Superior temporal gyrus (tissue), 1 donor: ENCODE measurements around the gene CDCA4.
A peak's percentile ranks its signal among the peaks of the same experiment; 100 is the strongest.

ENCODE experiments used
- DNase-seq: peaks from one replicate; pipeline ENCODE4 v3.0.0-alpha.2; 2016; ENCODE audit errors: extremely low spot score

The CDCA4 gene

DNA sequence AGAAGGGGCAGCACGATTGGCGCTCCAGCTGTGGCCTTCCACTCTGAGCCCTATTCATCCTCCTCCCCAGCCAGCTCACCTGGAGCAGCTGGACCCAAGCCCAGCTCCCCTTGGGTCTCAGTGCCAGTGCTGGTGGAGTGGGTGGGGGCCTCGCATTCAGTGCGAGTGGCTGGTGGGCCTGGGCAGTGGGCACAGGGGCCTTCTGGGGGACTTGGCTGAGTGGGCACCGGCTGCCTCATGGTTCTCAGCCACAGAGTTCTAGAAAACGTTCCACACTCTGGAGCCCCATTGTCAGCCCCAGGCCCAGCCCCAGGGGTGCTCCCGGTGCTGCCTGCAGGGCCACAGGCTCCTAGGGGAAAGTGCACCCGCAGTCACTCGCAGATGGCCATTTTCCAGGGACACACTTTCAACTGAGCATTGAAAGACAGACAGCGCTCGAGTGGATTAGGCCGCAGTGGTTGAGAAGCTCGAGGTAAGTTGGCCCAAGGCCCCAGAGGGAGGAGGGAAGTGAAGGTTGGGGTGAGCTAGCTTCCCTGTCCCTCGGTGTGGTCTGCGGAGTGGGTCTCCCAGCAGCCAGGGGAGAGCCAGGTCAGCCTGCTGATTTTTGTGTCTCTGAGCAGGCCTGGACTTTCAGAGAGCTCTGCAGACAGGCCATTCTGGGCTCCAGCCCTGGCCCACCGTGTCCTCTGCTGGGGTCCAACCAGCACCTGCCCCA, 31.5 kb downstream of the CDCA4 start:
- DNase-seq = no peak

DNA sequence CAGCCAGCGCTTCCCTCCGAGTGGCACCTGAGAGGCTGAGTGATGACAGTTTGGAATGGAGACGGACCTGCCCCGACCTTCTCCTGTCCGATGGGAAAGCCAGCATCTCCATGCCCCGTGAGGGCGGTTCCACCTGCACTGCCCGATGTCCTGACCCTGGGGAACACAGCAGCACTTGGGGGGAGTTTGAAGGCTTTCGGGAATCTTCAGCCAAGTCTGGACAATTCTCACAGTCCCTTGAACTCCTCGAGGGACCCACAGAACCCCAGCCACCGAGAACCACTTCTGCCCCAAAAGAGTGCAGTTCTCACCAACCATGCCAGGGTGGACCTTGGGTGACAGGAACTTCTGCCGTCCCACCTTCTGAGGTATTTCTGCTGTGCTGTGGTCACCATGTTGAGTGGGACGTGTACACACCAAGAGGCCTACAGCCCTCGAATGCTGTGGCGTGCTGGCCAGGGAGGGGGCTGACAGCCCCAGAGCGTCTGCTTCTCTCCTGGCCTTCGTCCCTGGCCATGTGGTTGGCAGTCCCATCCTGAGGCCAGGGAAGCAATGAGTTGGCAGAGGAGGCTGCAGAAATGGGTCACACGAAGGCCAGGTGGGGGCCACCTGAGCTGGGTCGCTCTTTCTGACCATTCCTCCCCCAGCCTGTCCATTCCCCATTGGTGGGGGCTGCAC, 34.3 kb downstream of the CDCA4 start:
- no peak for DNase-seq

DNA sequence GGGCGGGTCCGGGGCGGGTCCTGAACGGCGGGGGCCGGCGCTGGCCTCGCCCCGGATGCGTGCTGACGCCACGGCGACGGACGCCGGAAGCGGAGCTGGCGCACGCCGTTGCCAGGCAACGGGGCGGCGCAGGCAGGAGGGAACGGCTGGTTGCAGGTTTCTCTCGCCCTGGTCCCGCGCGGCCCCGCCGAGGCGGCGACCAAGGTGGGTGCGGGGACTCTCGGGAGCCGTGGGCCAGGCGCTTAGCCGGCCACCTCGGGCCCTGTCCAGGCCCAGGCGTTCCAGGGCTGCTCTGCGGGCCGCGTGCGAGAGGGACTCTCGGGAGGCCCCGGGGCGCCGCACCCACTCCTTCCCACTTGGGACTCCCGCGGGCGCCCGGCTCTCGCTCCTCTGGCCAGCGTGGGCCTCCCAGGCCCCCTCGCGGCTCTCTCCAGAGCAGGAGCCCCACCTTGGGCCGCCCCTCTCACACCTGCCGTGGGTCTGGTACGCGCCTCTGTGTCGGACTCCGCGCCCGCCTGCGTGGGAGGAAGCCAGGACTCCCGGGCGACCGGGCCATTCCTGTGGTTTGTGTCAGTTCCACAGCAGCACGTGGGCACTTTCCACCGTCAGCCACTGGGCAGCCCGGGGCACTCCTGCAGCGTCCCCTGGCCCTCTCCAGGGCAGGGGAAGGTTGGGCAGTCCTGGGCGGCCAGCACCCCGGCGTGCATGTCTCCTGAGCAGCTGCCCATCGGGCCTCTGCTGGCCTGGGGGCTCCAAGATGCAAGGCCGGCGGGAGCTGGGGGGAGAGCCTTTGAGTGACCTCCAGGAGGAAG, 35.0 kb downstream of the CDCA4 start, which contains the start of gene CLBA1:
Gene CLBA1 (plus strand): TSS at position 114 of the 812 bp plus-strand sequence. CDS start 644 bp downstream, at position 758.
- peak; percentile 87 for DNase-seq

DNA sequence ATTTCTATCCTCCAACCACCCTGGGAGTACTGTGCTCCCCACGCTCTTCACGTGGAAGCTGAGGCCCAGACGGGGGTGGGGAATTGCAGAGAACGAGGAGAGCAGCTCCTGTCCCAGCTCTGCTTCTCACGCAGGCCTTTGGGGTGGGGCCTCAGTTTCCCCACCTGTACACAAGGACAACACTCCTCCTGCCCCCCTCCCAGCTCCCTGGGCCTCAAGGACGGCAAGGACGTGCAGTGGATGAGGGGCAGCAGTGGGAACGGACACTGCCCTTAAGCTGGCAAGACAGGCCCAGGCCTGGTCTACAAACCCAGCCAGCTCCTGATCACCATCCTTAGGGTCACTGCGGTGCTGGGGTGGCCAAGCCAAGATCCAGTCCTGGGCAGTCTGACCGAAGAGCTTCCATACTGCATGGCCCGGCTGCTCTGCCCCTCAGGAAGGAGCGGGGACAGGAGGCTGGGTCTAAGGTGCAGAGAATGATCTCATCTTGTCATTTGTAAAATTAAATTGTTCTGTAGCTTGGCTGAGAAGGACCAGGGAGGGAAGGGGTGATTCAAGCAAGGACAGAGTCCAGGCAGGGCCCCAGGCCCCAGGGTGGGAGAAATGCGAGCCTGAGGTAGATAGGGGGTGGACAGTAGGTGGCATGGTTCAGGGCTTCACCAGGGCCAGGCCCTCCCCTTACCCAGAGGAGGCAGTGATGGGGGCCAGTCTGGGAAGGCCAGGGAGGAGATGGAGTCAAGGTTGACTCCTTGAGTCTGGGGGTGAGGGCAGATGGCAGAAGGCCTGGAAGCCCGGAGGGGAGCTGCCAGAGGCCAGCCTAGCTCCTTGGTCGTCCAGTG, 36.6 kb downstream of the CDCA4 start:
- DNase-seq = no peak

DNA sequence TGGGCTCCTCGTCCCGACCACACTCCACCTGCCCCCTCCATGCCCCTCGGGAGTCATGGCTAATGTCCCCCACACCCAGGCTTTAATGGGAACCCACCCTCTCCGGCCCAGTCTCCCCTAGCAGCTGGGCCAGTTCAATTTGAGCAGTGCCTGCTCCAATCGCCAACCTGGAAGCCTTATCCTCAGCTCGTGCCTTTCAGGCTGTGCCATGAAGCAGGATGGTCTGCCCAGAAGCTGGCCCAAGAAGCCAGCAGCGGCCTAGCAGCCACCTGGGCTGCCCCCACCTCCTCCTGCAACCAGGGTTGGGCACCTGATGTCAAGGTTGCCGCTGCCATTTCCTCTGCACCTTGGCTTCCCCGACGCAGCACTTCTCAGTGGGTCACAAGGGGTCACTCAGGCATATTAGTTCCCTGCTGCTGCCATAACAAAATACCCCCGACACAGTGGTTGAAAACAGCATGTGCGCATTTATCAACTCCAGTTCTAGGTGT, 37.6 kb downstream of the CDCA4 start:
- no peak for DNase-seq

DNA sequence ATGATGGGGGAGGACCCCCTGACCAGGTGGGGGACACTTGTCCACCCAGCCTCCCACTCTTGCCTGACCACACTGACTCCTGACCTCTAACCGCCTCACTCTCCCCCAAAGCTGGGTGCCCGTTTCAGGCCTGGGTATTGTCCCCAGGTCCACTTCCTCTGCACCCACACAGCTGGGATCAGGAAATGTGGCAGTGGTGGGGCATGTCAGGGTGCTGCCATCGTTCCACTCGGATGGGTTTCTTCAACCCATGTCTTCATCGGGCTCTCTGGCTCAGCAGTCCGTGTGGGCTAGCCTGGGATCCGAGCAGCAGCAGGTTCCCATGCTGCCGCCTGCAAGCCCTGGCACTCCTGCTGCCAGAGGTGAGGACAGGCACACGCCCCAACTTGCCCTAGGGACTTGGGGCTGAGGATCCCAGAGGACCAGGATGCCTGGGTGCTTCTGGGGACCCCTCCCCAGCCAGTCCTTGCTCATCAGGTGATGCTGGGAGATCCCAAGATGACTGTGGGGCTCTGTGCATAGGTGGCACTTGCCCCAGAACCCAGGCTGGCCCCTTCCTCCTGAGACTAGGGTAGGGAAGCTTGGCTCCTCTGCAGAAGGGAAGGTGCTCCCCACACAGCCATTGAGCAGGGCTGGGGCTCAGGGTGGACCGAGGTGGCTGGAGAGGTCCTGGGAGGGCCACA, 38.2 kb downstream of the CDCA4 start:
- no peak for DNase-seq

DNA sequence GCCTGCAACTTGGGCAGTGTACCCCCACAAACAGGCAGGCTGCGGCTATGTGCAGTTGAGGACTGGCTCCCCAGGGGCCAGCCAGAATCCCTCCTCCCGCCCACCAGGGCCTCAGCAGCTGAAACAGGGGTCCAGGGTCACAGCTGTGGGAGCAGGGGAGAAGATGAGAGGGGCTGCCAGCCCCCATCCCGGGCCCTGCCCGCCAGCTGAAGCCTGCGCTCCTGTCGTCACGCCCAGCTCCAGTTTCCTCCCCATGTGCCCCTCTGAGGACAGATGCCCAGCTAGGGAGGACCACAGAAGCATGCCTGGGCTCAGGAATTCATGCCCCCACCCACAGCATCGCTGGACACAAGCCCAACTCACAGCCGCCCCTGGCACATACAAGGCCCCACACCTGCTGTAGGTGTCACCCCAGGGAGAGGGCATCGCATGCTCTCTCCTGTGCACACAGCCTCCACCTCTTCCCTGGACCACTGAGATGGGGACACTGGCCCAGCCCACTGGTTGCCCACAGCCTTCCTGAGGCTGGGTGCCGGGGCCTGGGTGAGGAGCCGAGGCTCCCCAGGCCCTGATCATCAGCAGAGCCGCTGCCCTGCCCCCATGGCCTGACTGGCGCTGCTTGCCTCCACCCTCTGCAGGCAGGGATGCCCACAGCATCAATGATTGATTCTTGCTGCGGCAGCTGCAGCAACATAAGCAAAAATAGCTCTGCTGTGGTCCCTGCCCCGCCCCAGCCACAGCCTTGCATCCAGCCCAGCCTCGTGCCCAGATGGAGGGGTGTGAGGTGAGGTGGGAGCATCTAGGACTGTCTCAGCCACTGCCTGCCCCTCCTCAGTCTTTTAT, 39.0 kb downstream of the CDCA4 start:
- no peak for DNase-seq

DNA sequence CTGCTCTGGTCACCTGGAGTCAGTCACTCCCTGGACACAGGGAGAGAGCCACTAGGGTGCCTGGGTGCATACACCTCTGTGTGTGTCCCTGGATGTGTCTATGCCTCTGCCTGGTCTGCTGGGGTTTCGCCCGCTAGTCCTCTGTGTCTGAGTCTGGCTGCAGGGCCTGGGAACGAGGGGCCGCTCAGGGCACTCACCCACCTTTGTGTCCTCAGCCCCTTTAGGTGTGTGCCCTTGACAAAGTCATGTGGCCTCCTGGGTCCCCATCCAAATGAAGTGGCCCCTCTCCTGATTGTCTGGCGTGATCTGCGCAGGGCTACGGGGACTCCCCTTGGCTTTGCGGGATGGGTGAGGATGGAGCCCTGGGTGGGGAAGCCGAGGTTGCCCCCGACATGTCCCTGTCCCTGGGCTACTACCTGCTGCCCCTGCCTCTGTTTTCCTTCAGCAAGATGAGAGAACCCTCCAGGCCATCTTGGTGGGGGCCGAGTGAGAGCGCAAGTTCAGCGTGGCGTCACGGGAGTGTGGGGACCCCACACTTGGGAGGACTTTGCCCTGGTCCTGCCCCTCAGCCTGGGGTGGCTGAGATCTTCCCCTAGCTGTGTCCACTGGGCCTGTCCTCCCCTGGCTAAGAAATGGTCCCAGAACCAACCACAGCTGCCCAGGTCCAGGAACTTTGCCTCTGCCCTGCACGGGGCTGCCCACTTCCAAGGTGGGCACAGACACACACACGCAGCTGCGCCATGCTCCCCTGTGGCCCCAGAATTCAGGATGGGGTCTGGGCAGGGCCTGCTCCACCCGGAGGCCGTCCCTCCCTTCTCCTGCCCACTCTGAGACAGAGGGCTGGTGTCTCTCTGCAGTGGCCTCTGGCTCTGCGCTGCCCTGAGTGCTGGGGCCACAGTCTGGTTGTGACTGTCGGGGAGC, 40.0 kb downstream of the CDCA4 start:
- no peak for DNase-seq

DNA sequence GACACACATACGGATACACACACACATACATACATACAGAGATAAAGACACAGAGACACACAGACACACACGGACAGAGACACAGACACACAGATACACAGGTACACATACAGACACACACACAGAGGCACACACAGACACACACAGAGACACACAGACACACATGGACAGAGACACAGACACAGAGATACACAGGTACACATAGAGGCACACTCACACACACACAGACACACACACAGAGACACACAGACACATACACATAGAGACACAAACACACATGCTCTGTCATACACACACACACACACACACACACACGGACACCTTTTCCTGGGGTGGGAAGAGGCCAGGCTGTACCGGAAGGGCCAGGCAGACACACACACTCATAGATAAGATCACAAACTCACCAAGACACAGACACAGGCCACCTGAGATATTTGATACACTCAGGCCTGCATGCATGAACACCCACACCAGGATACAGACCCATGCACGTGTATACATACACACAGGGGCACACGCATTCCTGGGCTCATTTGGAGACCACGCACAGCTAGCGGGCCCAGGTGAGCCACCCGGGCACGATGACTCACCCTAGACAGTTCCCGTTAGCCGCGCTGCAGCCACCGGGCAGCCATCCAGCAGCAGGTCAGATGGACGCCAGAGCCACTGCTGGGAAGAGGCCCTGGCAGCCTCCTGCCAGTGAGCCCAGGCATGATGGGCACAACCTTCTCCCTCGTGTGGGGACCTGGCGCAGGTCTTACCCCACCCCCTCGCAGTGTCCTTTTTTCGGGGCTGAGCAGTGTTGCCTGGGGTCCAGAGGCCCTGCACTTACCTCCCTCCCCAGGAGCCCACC, 40.9 kb downstream of the CDCA4 start:
- DNase-seq = no peak

DNA sequence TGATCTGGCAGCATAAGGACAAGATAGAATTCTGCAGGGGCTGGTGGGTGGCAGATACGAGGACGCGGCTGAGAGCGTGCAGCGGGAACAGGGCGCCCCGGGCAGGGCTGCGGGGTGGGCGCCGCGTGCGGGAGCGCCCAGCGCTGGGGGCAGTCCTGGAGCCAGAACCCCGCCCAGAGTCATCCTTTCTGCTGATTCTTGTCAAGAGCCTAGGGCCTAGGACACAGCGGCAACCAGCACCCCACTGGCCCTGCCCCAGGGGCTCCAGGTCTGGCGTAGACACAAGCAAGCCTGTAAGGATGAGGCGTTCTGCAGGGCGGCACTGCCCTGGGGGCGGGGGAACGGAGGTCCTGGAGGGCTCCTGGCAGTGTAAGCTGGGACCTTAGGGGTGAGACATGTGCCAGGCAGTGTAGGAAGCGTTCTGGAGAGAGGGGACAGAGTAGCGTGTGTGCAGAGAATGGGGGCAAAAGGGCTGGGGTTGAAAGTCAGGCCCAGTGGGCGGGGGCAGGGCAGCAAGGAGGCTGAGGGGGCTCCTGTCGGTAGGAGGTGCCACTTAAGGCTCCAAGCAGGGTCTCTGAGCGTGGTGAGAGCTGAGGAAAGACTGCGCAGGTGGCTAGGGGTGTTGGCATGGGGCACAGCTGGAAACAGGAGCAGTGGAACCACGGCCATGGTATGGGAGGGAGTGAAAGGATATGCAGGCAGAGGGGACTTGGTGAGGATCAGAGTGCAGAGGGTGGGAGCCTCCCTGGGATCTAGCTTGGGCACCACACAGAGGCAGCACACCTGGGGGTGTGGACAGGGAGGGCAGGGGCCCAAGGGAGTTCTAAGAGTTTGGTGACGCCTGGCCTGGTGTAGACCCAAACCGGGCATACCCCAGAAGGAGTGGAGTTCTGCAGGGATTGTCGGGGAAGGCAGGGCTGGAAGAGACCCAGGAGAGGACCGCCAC, 41.9 kb downstream of the CDCA4 start:
- DNase-seq = no peak

DNA sequence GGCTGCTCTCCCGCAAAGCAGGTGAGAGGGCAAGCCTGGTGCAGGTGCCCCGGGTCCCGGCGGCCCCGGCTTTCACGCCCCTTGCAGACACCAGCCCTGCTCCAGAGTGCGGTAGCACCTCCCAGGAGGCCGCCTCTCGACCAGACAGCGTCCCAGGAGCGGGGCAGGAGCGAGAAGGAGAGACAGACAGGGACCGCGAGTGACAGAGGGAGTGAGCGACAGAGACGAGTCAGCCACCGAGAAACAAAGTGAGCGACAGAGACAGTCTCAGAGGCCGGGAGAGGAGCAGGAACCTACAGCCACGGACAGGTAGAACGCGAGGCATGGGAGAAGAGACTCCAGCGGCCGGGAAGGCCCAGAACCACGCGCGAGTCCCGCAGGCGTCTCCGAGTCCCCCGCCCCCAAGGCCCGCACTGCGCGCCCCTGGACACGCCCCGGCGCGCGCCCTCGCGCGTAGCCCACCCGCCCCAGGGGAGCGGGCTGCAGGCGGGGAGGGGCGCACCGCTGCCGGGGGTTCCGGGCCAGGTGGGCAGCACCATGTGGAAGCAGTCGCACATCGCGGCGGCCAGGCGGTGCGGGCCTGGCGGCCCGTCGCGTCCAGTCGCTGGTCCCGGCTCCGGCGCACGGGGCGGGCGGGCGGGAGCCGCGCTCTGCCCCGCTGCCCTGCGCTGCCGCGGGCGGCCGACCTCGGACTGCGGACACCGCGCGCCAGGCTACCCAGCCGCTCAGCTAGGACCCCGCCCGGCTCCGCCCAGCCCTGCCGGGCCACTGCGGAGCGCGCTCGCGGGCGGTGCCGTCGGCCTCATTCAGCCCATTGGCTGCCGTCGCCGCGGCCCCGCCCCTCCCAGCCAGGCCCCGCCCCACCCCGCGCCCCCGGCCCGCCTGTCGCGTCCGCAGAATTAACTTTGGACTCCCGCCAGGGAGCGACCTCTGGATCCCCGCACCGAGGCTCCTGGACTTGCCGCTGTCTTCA, 42.9 kb downstream of the CDCA4 start, which contains the start of gene AHNAK2:
Gene AHNAK2 (minus strand): TSS at position 694 of the 973 bp plus-strand sequence. CDS start 137 bp downstream, at position 557.
- peak; percentile 29 for DNase-seq

DNA sequence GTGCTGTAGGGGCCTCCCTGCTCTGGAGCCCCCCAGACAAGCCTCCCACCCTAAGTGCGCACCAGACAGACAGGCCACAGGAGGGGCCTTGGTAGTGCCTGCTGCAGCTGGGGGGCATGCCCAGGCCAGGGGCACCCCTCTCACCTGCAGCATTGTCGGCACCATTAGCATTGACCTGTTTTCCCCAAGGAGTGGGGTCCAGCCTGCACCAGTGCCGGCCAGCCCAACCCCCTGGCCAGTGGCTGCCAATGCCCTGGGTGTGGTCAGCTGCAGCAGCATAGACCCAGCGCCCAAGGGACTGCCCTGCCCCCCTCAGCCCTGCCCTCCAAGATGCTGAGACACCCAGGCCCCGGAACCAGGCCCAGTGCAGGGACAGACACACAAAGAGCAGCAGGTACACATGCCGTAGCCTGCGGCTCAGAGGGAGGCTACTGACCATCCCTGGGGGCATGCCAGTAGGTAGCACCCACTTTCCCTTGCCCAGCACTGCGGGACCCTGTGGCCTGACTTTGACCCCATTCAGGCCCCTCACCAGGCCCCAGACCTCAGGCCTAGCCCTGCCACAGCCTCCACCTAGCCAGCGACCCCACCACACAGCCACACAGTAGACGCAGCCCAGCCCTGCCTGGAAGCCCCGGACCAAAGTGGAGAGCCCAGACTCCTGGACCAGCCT, 43.7 kb downstream of the CDCA4 start:
- DNase-seq = no peak

DNA sequence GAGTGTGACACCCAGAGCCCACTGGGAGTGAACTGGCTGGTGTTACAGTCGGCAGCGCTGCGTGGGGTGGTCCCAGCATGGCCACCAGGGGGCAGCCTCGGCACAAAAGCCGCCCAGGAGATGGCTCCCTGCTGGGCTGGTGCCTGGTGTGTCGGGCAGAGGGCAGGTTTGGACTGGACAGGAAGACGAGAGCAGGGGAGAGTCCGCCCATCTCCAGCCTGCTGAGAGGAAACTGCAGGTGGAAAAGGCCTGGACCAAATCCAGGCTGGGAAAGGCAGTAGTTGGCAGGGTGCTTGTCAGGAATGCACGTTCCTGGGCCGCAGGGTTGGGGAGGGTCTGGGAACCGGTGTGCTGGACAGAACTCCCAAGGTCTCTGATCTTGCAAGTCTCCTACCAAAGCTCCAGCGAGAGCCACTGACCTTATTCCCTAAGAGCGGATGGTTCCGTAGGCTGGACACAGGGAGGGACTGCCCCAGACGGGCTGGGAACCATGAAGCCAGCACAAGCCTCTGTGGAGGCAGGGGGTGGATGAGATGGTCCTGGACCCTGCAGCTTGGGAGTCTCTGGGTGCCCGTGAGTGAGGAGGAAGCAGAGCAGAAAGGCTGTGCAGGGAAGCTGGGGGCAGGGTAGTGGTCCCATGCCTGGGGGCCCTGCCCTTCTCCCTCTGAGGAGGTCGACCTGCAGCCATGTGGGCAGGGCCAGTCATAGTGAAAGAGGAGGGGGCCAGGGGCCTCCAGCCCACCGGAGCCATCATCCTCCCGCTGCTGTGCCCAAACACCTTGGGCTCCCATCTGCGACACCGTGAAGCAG, 44.5 kb downstream of the CDCA4 start:
- peak; percentile 71 for DNase-seq
